NCI-H1092 (cell line): Measurements from ENCODE around the gene BCR.

Experiments
- DNase-seq: peaks from one replicate; lab custom pipeline; 2025; lab: John Stamatoyannopoulos, UW

The BCR gene

DNA sequence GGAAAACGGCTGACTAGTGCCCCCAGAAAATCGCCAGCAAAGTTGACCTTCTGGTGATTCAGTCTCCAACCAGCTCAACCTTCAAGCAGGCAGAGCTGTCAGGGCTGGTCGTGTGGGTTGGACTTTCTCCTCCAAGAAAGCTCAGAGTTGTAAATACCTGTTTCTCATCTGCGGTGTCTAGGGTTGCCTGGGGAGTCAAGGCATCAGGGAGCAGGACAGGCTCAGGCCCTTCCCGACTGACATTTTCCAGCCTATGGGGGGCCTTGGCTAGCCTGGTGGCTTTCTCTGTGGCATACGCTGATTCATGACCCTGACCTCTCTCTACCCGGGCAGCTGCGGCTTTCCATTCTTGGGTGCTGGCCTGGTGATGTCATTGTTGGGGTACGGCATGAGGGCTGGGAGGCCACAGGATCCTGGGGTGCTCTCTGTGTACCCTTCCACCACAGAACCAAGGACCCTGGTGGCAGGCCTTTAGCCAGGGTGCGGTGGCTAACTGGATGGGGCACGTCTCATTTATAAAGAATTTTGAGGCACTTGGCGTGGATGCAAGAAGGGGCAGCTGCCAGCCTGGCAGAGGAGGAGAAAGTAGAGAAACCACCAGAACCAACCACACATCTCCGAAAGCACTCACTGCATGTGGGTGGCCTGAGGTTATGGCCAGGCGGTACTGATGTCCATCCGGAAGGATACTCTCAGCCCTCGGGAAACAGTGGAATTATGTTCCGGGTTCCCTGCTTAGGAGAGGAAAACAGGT is 64.9 kb downstream of the BCR start:
- DNase-seq, result no peak

DNA sequence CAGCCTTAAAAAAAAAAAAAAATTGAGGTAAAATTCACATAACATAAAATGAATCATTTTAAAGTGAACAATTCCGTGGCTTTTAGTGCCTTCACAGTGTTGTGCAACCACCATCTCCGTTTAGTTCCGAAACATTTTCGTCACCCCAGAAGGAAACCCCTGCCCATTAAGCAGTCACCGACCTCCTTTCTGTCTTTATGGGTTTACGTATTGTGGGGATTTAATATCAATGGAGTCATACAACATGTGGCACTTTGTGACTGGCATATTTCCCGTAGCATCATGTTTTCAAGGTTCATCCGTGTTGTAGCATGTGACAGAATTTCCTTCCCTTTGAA is 65.5 kb downstream of the BCR start:
- DNase-seq, result no peak

DNA sequence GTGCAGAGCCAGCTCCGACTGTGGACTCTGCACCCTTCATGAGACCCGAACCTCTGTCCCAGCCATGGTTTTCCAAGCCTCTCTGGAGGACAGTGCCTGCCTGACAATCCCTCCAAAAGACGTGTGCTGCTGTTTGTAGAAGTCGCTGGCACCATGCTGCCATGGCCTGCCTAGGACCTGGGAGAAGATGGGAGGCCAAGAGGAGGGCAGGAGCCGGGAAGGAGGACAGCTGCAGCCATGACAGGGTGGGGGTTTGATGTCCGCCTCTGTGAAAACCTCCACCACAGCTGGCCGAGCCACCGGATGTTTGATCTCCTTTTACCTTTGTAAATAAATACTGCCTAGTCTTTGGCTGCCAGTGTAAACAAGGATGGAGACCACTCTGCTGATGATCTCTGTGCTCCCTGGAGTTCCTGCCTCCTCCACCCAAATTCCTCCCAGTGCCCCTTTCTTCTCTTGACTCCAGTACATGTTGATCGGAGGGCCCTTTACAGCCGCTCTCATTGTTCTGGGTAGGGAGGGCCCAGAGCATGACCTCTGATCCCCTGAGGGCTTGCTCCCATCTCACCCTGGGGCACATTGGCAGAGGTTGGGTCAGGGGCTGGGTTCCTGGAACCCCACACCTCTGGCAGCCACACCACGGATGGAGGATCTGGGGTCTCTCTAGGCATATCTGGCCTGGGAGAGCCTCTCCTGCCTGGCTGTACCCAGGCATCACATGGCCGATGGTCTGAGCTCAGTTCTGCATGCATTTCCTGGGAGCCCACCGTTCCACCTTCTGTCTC is 66.9 kb downstream of the BCR start:
- DNase-seq, result peak; percentile 19

DNA sequence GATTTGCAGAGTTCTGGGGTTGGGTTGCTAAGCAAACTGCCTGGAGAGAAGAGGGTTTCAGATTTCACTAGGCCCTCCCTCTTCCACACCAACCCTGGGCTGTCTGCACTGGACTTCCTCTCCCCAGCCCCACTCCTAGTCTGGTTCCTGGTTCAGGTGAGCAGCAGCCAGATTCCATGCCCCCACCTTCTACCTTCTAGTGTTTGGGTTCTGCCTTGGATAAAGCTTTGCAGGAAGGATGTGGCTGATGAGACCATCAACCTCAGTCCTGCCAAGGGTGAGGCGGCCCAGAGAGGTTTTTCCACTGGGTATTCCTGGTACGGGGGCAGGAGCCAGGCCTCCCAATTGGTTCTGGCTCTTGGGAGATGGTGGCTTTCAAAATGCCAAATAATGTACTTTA is 68.3 kb downstream of the BCR start:
- DNase-seq, result peak; percentile 25

DNA sequence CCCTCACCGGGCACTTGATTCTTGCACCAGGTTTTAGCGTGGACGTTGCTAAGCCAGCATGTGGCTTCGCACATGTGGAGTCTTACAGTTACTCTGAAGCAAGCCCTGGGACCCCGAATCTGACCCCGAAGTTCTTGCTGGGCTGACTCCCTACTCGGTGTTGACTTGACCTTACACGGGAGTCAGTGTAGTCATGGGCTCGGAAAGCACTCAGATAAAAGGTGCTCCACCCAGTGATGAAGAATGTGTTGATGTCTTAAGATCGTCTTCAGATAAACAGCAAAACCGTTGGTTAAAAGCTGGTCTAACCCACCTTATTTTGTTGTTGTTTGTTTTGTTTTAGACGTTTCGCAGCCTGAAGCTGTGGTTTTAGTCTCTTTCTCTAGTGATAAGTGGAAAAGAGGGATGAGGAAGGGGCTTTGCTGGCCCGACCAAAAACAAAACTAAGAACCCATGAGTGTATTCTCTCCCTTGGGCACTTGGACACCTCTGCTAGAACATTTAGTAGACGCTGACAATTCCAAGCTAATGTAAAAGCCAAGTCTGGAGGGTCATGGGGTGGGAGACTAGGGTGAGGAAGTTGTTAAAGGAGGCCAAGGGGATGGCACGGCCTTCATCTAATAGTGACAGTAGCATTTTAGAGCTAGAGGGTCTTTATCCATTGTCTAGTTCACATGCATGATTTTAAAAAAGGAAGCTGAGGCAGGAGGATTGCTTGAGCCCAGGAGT is 69.9 kb downstream of the BCR start:
- DNase-seq, result no peak

DNA sequence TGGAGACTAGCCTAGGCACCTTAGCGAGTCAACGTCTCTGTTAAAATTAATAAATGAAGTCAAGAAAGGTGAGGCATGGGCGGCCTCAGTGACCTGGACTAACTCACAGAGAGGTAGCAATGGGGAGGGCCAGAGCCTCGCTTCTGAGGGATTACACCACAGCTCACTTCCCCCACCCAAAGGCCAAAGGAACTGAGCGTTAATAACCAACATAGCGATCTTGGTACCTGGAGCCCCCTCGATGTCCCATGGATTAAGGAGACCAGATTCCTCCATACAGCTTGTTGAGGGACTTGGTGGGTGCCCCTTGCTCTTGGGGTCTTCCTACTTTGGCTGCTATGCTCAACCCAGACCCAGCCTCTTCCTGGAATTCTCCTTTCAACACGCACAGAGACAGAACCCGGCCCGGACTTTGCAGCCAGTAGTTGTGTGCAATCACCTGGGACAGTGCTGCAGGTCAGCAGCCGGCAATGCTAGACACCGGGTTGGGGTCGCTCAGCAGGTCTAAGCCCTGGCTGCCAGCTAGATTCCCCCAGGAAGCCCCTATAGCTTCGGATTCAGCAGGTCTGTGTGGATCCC is 70.6 kb downstream of the BCR start:
- no peak for DNase-seq

DNA sequence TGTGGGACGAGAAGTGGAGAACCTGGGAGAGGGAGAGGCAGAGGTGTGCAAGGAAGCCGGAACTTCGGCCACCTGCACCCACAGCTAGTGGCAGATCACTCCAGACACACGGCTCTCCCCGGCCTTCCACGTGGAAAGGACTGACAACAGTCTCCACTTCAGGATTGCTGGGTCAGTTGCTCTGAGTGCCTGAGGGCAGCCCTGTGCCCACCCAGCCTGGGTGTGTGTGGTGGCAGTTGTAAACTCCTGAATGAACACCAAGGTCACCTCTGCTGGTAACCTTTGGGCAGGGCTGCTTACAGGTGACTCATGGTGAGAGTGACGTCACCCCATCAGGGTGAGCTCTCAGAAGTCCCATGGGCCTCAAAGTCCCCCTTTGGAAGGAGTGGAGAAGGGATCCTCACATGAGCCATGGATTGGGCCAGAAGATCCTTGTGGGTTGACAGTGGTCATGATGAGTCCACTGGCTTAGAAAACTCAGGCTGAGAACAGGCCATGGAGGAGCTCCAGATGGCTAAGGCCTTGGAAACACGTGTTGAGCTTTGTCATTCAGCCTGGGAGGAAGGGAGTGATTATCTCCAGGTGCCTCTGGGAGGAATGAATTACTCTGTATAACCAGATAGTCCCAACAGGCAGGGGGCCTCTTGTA is 71.3 kb downstream of the BCR start:
- no peak for DNase-seq

DNA sequence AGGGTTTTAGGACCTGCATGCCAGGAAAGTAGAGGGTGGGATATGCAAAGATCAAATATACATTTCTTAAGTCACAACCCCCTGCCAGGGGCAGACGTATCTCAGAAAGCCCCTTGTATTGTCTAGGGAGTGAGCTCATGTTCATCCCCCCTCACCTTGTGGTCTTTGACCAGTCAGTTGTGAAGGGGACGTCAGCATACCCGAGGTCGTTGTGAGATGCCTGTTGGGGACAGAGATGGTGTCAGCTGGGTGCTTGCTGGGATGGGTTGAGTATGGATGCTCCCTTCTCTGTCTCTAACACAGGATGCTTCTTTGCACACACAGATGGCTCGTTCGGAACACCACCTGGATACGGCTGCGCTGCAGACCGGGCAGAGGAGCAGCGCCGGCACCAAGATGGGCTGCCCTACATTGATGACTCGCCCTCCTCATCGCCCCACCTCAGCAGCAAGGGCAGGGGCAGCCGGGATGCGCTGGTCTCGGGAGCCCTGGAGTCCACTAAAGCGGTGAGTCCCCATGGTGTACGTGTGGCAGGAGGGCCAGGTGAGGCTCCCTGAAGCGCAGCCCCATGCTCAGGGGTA is 73.3 kb downstream of the BCR start:
- DNase-seq, result no peak

DNA sequence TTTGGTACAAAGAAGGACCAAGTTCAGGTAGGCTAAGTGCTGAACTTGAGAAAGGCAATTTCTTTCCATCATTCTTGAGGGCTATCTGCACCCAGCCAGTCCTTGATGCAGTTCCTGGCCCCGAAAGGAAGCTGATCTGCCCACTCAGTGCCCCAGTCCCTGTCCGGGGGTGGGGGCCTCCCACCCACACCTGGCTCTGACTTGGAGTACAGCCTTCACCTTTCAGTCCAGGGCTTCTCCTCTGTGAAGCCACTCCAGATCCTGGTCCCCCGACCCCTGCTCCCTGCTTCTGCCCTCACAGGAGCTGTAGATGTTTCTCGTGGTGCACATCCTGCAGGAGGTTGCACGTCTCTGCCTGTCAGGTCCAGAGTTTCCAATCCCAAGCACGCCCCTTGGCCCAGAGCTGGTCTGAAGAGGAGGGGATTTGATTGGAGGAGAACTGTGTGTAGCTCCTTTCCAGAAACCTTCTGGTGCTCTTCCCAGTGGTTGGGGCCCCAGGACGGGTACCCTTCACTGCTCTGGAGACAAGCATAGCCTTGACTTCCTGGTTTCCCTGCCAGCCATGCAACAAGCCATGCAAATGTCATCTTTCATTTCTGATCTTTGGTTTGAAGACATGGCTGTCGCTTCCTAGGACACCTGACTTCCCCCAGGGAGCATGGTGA is 75.3 kb downstream of the BCR start:
- no peak for DNase-seq

DNA sequence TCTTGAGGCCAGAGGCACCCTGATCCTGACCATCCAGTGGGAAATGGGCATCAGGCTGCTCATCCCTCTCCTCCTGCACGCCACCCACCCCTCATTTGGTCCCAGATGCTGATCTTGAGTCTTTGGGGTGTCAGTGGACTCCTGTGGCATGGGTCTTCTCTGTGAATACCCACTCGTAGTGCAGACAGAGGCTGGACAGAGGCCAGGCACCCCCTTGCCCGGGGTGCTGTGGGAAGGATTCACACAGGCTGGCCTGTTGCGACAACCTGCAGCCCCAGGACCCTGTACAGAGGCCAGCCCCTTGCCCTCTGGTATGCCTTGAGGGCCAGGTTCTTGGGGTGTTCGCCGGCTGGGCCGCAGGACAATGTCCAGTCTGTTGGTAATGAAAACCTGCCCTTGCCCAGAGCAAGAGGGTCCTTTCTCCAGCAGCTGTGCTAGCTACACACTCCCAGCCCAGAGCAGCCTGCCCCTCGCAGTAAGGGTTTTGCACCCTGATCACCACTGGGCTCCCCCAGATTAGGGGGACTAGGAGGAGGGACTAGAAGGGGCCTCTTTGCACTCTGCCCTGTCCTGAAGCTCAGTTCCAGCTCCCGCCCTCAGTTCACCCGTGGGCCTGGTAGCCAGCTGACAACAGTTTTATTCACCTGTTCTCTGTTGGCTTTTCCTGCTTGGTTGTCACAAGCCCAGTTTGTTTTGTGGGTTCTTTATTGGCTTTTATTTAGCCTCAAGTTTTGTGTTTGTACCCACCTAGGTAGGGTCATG is 76.0 kb downstream of the BCR start:
- no peak for DNase-seq

DNA sequence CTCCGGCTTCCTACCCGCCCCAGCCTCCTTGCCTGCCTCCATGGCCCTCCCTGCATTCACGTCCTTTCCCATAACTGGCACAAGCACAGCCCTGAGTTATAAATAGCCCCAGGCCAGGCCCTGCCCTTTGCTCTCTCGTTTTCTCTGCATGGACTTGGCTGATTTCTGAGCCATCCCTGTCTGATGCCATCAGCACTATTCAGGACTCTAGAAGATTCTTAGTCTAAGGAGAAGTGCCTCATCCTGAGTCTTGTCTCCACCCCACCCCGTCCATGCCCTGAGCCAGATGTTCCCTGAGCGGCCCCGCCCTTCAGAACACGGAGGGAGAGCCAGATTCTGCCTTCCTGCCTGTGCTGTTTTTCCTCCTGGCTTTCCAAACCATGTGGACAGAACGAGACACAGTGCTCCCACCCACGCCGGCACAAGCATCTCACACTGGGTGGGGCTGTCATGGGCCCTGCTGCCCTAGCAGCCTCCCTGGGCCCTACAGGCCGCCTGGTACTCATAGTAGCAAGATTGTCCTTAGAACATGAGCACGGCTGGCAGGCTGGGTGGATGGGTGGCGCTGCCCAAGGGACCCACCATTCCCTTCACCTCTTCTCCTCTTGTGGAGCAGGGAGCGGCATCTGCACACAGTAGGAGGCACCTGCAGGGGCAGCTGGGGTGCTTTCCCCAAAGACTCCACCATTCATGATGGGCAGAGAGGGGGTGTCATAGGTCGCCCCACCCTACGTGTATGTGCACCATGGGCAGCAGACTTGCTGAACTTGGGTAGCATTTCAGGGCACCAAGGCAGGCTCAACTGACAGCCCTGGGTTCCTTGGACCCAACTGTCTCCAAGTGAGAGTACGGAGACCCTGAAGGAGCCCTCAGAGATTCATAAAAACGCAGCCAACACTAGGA is 76.9 kb downstream of the BCR start:
- no peak for DNase-seq

DNA sequence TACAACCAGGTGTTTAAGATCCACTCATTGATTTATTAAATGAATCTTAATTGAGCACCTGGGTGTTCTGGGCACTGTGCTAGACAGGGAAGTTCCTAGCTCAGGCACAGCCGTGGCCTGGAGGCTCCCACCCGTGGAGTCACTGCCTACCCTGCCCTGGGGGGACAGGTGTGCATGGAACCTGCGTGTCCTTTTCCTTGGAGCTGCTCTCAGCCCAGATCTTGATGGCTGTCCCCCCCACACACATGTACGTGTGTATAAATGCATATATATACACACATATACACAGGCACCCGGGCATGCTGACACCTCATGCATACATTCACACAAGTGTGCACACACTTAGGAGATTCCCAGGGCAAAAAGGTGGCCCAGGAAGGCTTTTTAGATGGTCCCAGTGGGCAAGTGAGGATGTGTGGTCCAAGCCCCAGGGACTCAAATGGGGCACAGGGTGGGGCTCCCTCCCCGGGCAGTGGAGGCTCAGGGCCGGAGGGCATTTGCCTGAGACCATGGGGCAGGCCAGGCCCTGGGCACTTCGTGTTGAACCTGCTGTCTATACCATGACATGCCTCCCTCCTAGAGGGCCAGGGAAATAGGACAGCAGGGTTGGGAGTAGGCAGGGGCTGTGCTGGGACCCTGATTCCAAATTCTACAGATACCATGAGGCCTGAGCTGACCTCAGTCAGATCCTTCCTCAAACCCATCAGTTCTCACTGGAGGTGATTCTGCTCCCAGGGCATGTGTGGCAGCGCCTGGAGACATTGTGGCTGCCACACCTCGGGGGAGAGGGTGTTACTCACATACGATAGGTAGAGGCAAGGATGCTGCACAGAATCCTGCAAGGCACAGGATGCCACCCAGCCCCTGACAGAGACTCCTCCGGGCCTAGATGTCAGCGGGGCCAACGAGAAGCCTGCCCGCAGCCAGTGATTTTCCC is 77.8 kb downstream of the BCR start:
- no peak for DNase-seq

DNA sequence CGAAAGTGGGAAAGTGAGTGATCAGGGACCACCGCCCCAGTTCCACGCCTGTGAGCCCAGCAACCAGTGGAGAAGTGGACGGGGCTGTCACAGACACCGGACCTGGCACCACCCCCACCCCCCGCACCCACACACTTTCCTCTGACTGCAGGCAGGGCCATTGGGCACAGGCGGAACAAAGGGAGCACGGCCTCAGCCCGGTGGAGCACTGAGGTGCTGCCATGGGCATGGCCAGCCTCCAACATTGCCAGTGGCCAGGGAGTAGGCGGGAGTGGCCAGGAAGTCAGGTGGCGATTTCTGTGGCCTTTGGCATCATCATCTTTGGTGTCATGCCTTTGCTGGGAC is 78.5 kb downstream of the BCR start:
- no peak for DNase-seq

DNA sequence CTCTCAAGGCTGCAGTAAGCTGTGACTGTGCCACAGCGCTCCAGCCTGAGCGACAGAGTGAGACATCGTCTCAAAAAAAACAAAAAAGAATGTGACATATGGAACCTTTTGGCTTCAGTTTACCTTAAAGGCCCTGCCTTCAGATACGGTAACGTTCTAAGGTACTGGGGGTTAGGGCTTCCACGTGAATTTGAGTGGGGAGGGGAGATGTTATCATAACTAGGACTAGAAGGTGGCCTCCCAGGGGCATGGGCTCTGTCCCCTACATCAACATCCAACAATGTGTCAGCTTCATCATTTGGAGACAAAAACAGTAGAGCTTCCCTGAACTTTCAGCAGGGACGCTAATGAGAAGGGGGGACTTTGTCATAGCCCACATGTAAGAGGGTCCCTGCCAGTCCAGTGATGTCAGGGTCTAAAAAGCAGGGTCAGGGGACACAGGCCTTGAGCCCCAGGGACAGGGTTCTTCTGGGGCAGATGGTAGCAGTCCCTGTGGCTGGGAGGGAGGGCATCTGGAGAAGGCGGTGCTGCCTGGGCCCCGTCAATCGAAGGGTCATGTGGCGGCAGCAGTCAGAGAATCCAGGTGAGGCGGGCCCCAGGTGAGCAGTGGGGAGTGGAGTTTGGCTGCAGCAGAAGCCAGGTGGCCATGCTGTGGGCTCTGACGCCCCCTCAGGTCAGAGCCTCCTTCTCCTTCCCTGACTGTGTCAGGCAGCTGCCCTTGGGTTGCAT is 79.8 kb downstream of the BCR start:
- no peak for DNase-seq

DNA sequence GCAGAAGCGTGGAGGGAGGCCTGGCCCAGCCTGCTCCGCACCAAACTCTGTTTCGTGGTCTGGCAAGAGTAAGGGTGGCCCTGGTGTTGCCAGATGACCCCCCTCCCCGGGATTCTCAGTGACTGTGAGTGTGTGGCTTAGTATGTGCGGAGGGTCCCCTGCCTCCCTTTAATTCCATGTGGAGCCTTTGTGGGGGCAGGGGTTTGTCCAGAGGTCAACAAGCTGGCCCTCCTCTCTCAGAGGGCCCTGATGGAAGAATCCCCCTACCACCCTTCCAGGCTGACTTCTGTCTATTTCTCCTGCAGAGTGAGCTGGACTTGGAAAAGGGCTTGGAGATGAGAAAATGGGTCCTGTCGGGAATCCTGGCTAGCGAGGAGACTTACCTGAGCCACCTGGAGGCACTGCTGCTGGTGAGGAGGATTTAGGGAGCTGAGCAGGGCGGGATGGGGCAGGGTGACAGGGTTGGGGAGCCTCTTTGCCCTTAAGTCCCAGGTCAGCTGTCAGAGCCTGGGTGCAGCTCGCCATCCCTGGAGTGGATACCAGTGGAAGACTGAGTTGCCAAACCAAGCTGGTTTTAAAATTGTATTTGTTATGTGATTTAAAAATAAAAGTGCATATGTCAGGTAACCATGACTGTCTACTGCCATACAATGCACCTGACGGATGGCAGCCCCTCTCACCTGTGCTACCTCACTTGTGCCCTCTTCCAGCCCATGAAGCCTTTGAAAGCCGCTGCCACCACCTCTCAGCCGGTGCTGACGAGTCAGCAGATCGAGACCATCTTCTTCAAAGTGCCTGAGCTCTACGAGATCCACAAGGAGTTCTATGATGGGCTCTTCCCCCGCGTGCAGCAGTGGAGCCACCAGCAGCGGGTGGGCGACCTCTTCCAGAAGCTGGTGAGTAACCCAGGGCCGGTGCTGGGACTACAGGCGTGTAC is 80.6 kb downstream of the BCR start:
- DNase-seq, result no peak

DNA sequence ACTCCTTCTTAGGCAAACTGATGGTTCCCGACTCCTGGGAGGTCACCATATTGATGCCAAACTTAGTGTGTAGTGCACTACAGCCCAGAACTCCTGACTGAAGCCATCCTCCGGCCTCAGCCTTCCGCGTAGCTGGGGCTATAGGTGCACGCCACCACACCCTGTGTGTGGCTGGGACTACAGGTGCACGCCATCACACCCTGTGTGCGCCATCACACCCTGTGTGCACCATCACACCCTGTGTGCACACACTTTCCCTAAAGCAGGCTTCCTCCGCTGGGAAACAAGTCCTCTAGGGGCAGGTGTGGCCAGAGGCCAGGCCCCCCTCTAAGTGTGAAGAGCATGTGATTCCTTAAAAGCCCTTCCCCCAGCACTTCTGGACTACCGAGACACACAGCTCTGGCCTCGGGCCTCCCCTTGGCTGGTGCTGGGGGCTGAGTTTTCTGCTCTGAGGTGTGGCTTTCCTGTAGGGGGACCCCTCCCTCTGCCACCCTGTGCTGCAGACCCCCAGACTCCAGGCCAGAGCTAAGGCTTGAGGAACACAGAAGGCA is 81.7 kb downstream of the BCR start:
- DNase-seq, result no peak
